Measurements from ENCODE around the gene CADPS2. TPM values are rescaled to one million over a fixed set of nuclear protein-coding genes. Genes with fewer than 3 reads are reported as not detected.

The CADPS2 gene
- total RNA-seq, 4 donors from 2014 or later, result 2.2 to 9.2 (median 5.7) TPM

DNA sequence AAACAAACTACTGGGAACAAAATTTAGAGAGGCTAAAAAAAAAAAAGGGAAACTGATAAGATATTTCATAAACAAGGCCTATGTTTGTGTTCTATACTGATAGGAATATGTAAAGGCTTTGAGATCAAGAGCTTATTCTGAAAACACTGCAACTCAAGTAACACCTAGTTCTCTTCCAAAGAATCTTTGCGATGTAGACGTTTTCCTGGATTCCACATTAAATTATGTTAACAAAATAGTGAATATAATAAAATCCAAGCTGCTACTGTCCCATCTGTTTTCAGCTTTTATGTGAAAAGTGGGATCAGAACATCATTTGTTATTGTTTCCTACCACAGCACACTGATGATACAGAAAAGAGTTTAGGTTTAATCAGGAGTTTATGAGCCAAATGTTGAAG, 130.6 kb downstream of the CADPS2 start:
- TF ChIP-seq POLR2A (IDR thresholded peaks at IDR 0.05), result no peak
- TF ChIP-seq, protein P1, sequence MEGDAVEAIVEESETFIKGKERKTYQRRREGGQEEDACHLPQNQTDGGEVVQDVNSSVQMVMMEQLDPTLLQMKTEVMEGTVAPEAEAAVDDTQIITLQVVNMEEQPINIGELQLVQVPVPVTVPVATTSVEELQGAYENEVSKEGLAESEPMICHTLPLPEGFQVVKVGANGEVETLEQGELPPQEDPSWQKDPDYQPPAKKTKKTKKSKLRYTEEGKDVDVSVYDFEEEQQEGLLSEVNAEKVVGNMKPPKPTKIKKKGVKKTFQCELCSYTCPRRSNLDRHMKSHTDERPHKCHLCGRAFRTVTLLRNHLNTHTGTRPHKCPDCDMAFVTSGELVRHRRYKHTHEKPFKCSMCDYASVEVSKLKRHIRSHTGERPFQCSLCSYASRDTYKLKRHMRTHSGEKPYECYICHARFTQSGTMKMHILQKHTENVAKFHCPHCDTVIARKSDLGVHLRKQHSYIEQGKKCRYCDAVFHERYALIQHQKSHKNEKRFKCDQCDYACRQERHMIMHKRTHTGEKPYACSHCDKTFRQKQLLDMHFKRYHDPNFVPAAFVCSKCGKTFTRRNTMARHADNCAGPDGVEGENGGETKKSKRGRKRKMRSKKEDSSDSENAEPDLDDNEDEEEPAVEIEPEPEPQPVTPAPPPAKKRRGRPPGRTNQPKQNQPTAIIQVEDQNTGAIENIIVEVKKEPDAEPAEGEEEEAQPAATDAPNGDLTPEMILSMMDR (IDR thresholded peaks at IDR 0.05), result no peak
- no peaks in the 10 kb centered on the region for H3K27me3 ChIP-seq
- no peaks in the 10 kb centered on the region for H3K9me3 ChIP-seq
- H3K36me3 ChIP-seq, result no peaks in the 10 kb centered on the region
- H3K27ac ChIP-seq, result no peak overlapping the region
- H3K4me3 ChIP-seq, result no peak overlapping the region
- no peaks in the 10 kb centered on the region for H3K4me1 ChIP-seq
- intact Hi-C loops (cut with DNase I), result no loop called here
- WGBS, 2 donors, result 83 to 84% methylated on average over 2 of the region's 2 CpGs
- DNase-seq, result no peak

DNA sequence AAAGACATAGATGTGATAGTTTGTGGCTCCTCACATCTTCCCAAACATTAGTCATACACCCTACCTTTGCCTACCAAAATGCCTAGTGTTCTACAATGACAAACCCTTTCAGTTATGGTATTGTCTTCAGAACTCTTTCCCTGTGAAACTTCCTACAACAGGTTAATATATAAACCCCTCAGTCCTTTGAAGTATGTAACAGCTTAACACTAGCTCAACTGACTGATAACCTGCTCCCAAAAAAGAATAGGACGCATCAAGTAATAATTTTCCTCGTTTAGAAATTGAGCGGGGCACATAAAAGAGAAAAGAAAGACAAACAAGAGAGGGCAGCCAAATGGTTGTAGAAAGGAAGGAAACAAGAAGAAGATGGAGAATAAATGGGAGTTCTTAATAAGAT, 133.7 kb downstream of the CADPS2 start:
- no peaks in the 10 kb centered on the region for H3K27me3 ChIP-seq
- no peak overlapping the region for H3K27ac ChIP-seq
- no peaks in the 10 kb centered on the region for H3K4me1 ChIP-seq
- H3K36me3 ChIP-seq, result no peaks in the 10 kb centered on the region
- TF ChIP-seq POLR2A (IDR thresholded peaks at IDR 0.05), result no peak
- TF ChIP-seq, protein P1 (IDR thresholded peaks at IDR 0.05), result no peak
- H3K4me3 ChIP-seq, result no peak overlapping the region
- intact Hi-C loops (cut with DNase I), result no loop called here
- no peak for DNase-seq
- WGBS, 2 donors, result 49 to 71% methylated on average over 3 of the region's 3 CpGs
- H3K9me3 ChIP-seq, result no peaks in the 10 kb centered on the region

DNA sequence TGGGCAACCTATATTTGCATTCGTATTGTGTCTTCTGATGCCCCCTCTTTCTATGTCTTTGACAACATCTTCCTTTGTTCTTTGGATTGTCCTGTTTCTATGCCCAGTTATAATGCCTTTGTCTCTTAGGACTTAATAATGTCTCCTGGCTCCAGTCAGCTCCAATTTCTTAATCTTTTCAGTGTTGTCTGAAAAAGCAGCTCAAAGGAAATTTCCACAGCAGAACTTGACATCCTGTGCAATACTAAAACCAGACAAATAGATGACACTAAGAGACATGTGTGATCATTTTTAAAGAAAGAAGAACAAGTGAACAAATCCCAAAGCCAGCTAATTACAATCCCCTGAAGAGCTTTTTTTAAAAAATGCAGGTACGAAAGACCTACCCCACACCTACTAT, 135.9 kb downstream of the CADPS2 start:
- no peaks in the 10 kb centered on the region for H3K36me3 ChIP-seq
- no peak for TF ChIP-seq POLR2A (IDR thresholded peaks at IDR 0.05)
- TF ChIP-seq, protein P1 (IDR thresholded peaks at IDR 0.05), result no peak
- no peak for DNase-seq
- WGBS, 2 donors, result 84 to 85% methylated on average over 2 of the region's 2 CpGs
- no peaks in the 10 kb centered on the region for H3K4me1 ChIP-seq
- H3K4me3 ChIP-seq, result no peak overlapping the region
- no peaks in the 10 kb centered on the region for H3K9me3 ChIP-seq
- no peaks in the 10 kb centered on the region for H3K27me3 ChIP-seq
- no peak overlapping the region for H3K27ac ChIP-seq
- intact Hi-C loops (cut with DNase I), result no loop called here

DNA sequence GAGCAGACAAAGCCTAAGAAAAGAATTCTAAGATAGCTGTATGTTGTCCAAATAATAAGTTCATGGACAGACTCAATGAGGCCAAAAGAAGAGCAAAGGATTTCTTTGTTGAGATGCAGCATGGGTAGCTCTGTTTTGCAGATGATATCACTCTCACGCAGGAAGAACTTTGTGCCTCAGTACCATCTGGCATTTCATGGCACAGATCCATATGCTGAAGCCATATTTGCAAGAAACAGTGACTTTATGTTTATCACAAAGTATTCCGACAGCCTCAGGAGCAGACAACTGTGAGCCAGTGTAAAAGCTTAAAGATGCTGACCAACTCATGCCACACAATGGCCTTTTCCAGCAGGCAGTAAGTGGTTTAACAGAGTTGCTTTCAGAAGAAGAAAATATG, 138.1 kb downstream of the CADPS2 start:
- Histone ChIP-seq H3K9me3 (no peaks in the 10 kb centered on the region), H3K27me3 (no peaks in the 10 kb centered on the region), H3K36me3 (no peaks in the 10 kb centered on the region), H3K4me3 (no peak overlapping the region), H3K27ac (no peak overlapping the region), H3K4me1 (no peaks in the 10 kb centered on the region)
- no peak for TF ChIP-seq POLR2A (IDR thresholded peaks at IDR 0.05)
- TF ChIP-seq, protein P1 (IDR thresholded peaks at IDR 0.05), result no peak
- DNase-seq, result no peak
- intact Hi-C loops (cut with DNase I), result no loop called here
- WGBS, 2 donors, result 88 to 89% methylated on average over 2 of the region's 2 CpGs

DNA sequence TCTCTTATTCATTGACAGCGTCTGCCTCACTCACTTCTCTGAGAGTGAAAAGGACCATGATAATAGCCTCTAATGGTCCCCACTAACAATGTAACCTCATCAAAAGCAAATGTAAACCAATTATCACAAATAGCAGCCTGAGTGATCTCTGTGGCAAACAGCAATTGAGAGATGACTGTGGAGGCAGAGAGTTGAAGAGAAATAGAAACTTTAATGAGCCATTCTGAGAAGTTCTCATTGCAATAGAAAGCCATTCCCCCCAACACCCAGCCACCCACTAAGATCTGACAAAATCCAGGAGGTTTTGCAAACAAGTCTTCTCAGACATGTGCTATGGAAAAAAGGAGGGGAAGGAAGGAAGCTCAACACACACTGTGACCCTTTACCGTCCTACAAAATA, 139.3 kb downstream of the CADPS2 start:
- Histone ChIP-seq H3K36me3 (no peaks in the 10 kb centered on the region), H3K27me3 (no peaks in the 10 kb centered on the region), H3K4me3 (no peak overlapping the region), H3K9me3 (no peaks in the 10 kb centered on the region), H3K4me1 (no peaks in the 10 kb centered on the region), H3K27ac (no peak overlapping the region)
- intact Hi-C loops (cut with DNase I), result no loop called here
- WGBS, 2 donors, result 73 to 81% methylated on average over 2 of the region's 2 CpGs
- DNase-seq, result no peak
- TF ChIP-seq, protein P1 (IDR thresholded peaks at IDR 0.05), result no peak
- no peak for TF ChIP-seq POLR2A (IDR thresholded peaks at IDR 0.05)
